ENCODE measurements around the gene WDR36. TPM values are rescaled to one million over a fixed set of nuclear protein-coding genes. Genes with fewer than 3 reads are reported as not detected.

The WDR36 gene
- total and polyA plus RNA-seq, 10 donors, result 7.9 to 36.1 (median 27.0) TPM

GRCh38 chr5:111133436-111133751 is 41.2 kb downstream of the WDR36 start:
- Histone ChIP-seq H3K27me3 (replicated peaks in 1 of 7) (no peaks in the 10 kb centered on the region), H3K36me3 (peaks cover 0 to 14% (median 0%) of the 10 kb centered on the region in 6 donors), H3K4me1 (no peaks in the 10 kb centered on the region), H3K27ac (no peak overlapping the region), H3K9me3 (no peaks in the 10 kb centered on the region), H3K4me3 (no peak overlapping the region)
- no peak for DNase-seq
- no peak for TF ChIP-seq POLR2AphosphoS5 (IDR thresholded peaks at IDR 0.05)
- TF ChIP-seq CTCF (IDR thresholded peaks at IDR 0.05 in 8 of 11, conservative IDR thresholded peaks at IDR 0.05 in 3 of 11), result no peak
- no peak for TF ChIP-seq POLR2A (IDR thresholded peaks at IDR 0.05)
- 87 to 94% (median 89%) methylated on average over 1 of the region's 1 CpG for WGBS, 5 donors
- intact Hi-C loops (cut with DNase I; ENCODE audit: low total_unique reads), result no loop called here

- Histone ChIP-seq H3K4me1 (no peaks in the 10 kb centered on the region), H3K27me3 (replicated peaks in 1 of 7) (no peaks in the 10 kb centered on the region), H3K9me3 (no peaks in the 10 kb centered on the region), H3K36me3 (peaks cover 0 to 9% (median 0%) of the 10 kb centered on the region in 6 donors), H3K4me3 (no peak overlapping the region), H3K27ac (no peak overlapping the region)
- no peak for DNase-seq
- intact Hi-C loops (cut with DNase I; ENCODE audit: low total_unique reads), result no loop called here
- TF ChIP-seq CTCF (IDR thresholded peaks at IDR 0.05 in 8 of 11, conservative IDR thresholded peaks at IDR 0.05 in 3 of 11) (no peak), POLR2A (IDR thresholded peaks at IDR 0.05) (no peak), POLR2AphosphoS5 (IDR thresholded peaks at IDR 0.05) (no peak)
- WGBS, 5 donors, result 73 to 92% (median 85%) methylated on average over 4 of the region's 4 CpGs
Measured at GRCh38 chr5:111134087-111134486, 41.9 kb downstream of the WDR36 start.

GRCh38 chr5:111134864-111135263 is 42.7 kb downstream of the WDR36 start:
- no peak overlapping the region for H3K4me3 ChIP-seq
- H3K27me3 ChIP-seq (replicated peaks in 1 of 7), result no peaks in the 10 kb centered on the region
- WGBS, 5 donors, result 71 to 87% (median 78%) methylated on average over 2 of the region's 2 CpGs
- DNase-seq, result no peak
- H3K9me3 ChIP-seq, result no peaks in the 10 kb centered on the region
- intact Hi-C loops (cut with DNase I; ENCODE audit: low total_unique reads), result no loop called here
- H3K27ac ChIP-seq, result no peak overlapping the region
- H3K4me1 ChIP-seq, result no peaks in the 10 kb centered on the region
- no peak for TF ChIP-seq CTCF (IDR thresholded peaks at IDR 0.05 in 8 of 11, conservative IDR thresholded peaks at IDR 0.05 in 3 of 11)
- no peak for TF ChIP-seq POLR2AphosphoS5 (IDR thresholded peaks at IDR 0.05)
- TF ChIP-seq POLR2A (IDR thresholded peaks at IDR 0.05), result no peak
- H3K36me3 ChIP-seq, result peaks cover 0 to 1% (median 0%) of the 10 kb centered on the region in 6 donors

- intact Hi-C loops (cut with DNase I; ENCODE audit: low total_unique reads), result no loop called here
- TF ChIP-seq CTCF (IDR thresholded peaks at IDR 0.05 in 8 of 11, conservative IDR thresholded peaks at IDR 0.05 in 3 of 11) (no peak), POLR2AphosphoS5 (IDR thresholded peaks at IDR 0.05) (no peak), POLR2A (IDR thresholded peaks at IDR 0.05) (no peak)
- H3K27ac ChIP-seq, result no peak overlapping the region
- H3K27me3 ChIP-seq (replicated peaks in 1 of 7), result no peaks in the 10 kb centered on the region
- no peak for DNase-seq
- WGBS, 5 donors, result 89 to 100% (median 96%) methylated on average over 1 of the region's 1 CpG
- H3K4me1 ChIP-seq, result no peaks in the 10 kb centered on the region
- no peak overlapping the region for H3K4me3 ChIP-seq
- no peaks in the 10 kb centered on the region for H3K9me3 ChIP-seq
- no peaks in the 10 kb centered on the region for H3K36me3 ChIP-seq
Measured at GRCh38 chr5:111135363-111135762, 43.2 kb downstream of the WDR36 start.
